ENCODE results near the gene CAMK2N1. TPM values are rescaled to one million over a fixed set of nuclear protein-coding genes. Genes with fewer than 3 reads are reported as not detected.
"Not testable (repeated sequence)": the region's sequence is repeated elsewhere in the genome, so short reads cannot be mapped to it uniquely, and the experiment has no call there.

Gene CAMK2N1
- polyA plus RNA-seq, 2 of the 4 experiments (the other 2 are of a cell fraction) = 49.7 to 56.4 TPM

GRCh38 chr1:20528221-20528620 is 42.2 kb upstream of the CAMK2N1 start:
- Histone ChIP-seq H3K4me3 (no peak overlapping the region), H3K4me2 (no peak overlapping the region), H3K4me1 (peaks cover 7% of the 10 kb centered on the region; the same call in 1 of the 3 replicates), H3K27ac (no peak overlapping the region), H3K9me3 (no peaks in the 10 kb centered on the region)
- TF ChIP-seq PHF8 (IDR thresholded peaks at IDR 0.05; ENCODE audit: borderline replicate concordance, low read depth) (no peak), MAX (IDR thresholded peaks at IDR 0.05) (no peak), EHF (CRISPR knock-in tag; IDR thresholded peaks at IDR 0.05) (no peak), NFE2L2 (conservative IDR thresholded peaks at IDR 0.05; ENCODE audit: low read length) (no peak), ZNF302 (CRISPR knock-in tag; IDR thresholded peaks at IDR 0.05) (no peak), EP300 (IDR thresholded peaks at IDR 0.05) (no peak), ZC3H11A (IDR thresholded peaks at IDR 0.05) (no peak), MAFK (IDR thresholded peaks at IDR 0.05; ENCODE audit: partially characterized antibody) (no peak), SMC3 (IDR thresholded peaks at IDR 0.05) (no peak), PBX3 (IDR thresholded peaks at IDR 0.05) (no peak), RARB (CRISPR knock-in tag; IDR thresholded peaks at IDR 0.05) (no peak), CBX8 (IDR thresholded peaks at IDR 0.05) (no peak), MAZ (IDR thresholded peaks at IDR 0.05; ENCODE audit: borderline replicate concordance, low read depth, low read length) (no peak)
- 39% methylated on average over 7 of the region's 7 CpGs for WGBS (ENCODE audit: missing lambda C conversion rate)
- DNase-seq (ENCODE audit: low read depth in 1 of 2, low spot score in 1 of 2) (no peak), ATAC-seq (no peak), FAIRE-seq (no peak)
- ChIA-PET POLR2A (no interaction called here), CTCF (interaction anchor here (1.2 kb wide), 1 partner anchor 112 kb away, joined by 3 read pairs; no protein-coding TSS in a partner anchor)

GRCh38 chr1:20526267-20526666 is 40.3 kb upstream of the CAMK2N1 start:
- 80% methylated on average over 6 of the region's 6 CpGs for WGBS (ENCODE audit: missing lambda C conversion rate)
- TF ChIP-seq MAFK (IDR thresholded peaks at IDR 0.05; ENCODE audit: partially characterized antibody) (no peak), MYC (IDR thresholded peaks at IDR 0.05; ENCODE audit: borderline replicate concordance, low read length) (no peak), FOSB (CRISPR knock-in tag; IDR thresholded peaks at IDR 0.05) (no peak), SREBF2 (IDR thresholded peaks at IDR 0.05) (no peak), ZFP36 (IDR thresholded peaks at IDR 0.05; ENCODE audit: borderline replicate concordance, partially characterized antibody) (no peak), RARB (CRISPR knock-in tag; IDR thresholded peaks at IDR 0.05) (no peak), MAZ (IDR thresholded peaks at IDR 0.05; ENCODE audit: borderline replicate concordance, low read depth, low read length) (no peak), RCOR1 (IDR thresholded peaks at IDR 0.05; ENCODE audit: low read depth, low read length) (no peak)

GRCh38 chr1:20521960-20522861 is 36.2 kb upstream of the CAMK2N1 start:
- Histone ChIP-seq H3K4me3 (no peak overlapping the region), H3K27ac (peak overlapping the region; percentile 39 to 67; a peak in 3 of 6 replicates), H3K9me3 (no peaks in the 10 kb centered on the region), H3K4me1 (no peaks in the 10 kb centered on the region), H3K4me2 (peak overlapping the region; percentile 67)
- peak; percentile 36 to 72 for DNase-seq (ENCODE audit: low read depth in 1 of 2, low spot score in 1 of 2)
- ChIA-PET CTCF (interaction anchor here (0.6 to 8.8 kb wide), 27 partner anchors 9 to 1299 kb away, joined by 3 to 101 read pairs (median 3); partner anchors contain the start of genes CDA and PINK1), POLR2A (no interaction called here)
- peak; percentile 7 for FAIRE-seq
- TF ChIP-seq SMC3 (IDR thresholded peaks at IDR 0.05) (peak; percentile 93), RAD21 (conservative IDR thresholded peaks at IDR 0.05 in 1 of 2, IDR thresholded peaks at IDR 0.05 in 1 of 2) (peak; percentile 91 to 95), PHF8 (IDR thresholded peaks at IDR 0.05; ENCODE audit: borderline replicate concordance, low read depth) (no peak), PBX3 (IDR thresholded peaks at IDR 0.05) (no peak), CTCF (IDR thresholded peaks at IDR 0.05) (peak; percentile 86), KDM1A (IDR thresholded peaks at IDR 0.05; ENCODE audit: low read depth) (peak; percentile 58; the same call in 1 of the 2 replicates), RNF2 (IDR thresholded peaks at IDR 0.05; ENCODE audit: borderline replicate concordance, low read depth) (no peak)
- ATAC-seq = peak; percentile 87 to 91
- WGBS (ENCODE audit: missing lambda C conversion rate) = 20% methylated on average over 17 of the region's 17 CpGs

More at GRCh38 chr1:20526267-20526666, 40.3 kb upstream of the CAMK2N1 start:
- POLR2A ChIA-PET = no interaction called here
- H3K4me1 ChIP-seq = peaks cover 5% of the 10 kb centered on the region; the same call in 1 of the 3 replicates
- no peak for ATAC-seq
- H3K9me3 ChIP-seq = no peaks in the 10 kb centered on the region
- H3K4me3 ChIP-seq = no peak overlapping the region
- no peak for FAIRE-seq
- CTCF ChIA-PET = interaction anchor here (1.4 to 8.8 kb wide), 3 partner anchors 106 to 115 kb away, joined by 5 to 90 read pairs (median 7); partner anchors contain the start of gene PINK1
- no peak overlapping the region for H3K27ac ChIP-seq
- DNase-seq (ENCODE audit: low read depth in 1 of 2, low spot score in 1 of 2) = no peak
- H3K4me2 ChIP-seq = no peak overlapping the region

GRCh38 chr1:20519609-20520262 is 33.7 kb upstream of the CAMK2N1 start:
- POLR2A ChIA-PET; H3K4me1 ChIP-seq; ATAC-seq; H3K27ac ChIP-seq; H3K4me3 ChIP-seq; H3K4me2 ChIP-seq; FAIRE-seq; H3K9me3 ChIP-seq; DNase-seq (ENCODE audit: low read depth in 1 of 2, low spot score in 1 of 2): not testable (repeated sequence)
- CTCF ChIA-PET = interaction anchor here (8.8 kb wide), 1 partner anchor 113 kb away, joined by 90 read pairs; the partner anchor contains the start of gene PINK1
- WGBS (ENCODE audit: missing lambda C conversion rate) = 67% methylated on average over 7 of the region's 7 CpGs

Data from A549 (cell line).